ENCODE measurements around the gene RANBP9.
A peak's percentile ranks its signal among the peaks of the same experiment; 100 is the strongest.

RANBP9 gene

GRCh38 chr6:13648850-13649249, 62.8 kb downstream of the RANBP9 start:
- no peak for DNase-seq

- DNase-seq = no peak
Observed at GRCh38 chr6:13643125-13643524, 68.5 kb downstream of the RANBP9 start.

- DNase-seq = no peak
Observed at GRCh38 chr6:13641315-13641714, 70.3 kb downstream of the RANBP9 start.

GRCh38 chr6:13638626-13639025, 73.0 kb downstream of the RANBP9 start:
- DNase-seq = no peak

GRCh38 chr6:13638014-13638413, 73.6 kb downstream of the RANBP9 start:
- no peak for DNase-seq

GRCh38 chr6:13635948-13636658, 75.5 kb downstream of the RANBP9 start:
- no peak for DNase-seq

GRCh38 chr6:13633343-13633742, 78.3 kb downstream of the RANBP9 start:
- DNase-seq = no peak

GRCh38 chr6:13630499-13630898, 81.1 kb downstream of the RANBP9 start:
- no peak for DNase-seq

GRCh38 chr6:13629459-13630116, 82.0 kb downstream of the RANBP9 start:
- no peak for DNase-seq

- peak; percentile 11 for DNase-seq
Observed at GRCh38 chr6:13624871-13625288, 86.8 kb downstream of the RANBP9 start.

GRCh38 chr6:13617066-13617465, 94.6 kb downstream of the RANBP9 start:
- no peak for DNase-seq

GRCh38 chr6:13615792-13616120, 95.9 kb downstream of the RANBP9 start:
- peak; percentile 0 for DNase-seq

- peak; percentile 96 for DNase-seq
Observed at GRCh38 chr6:13614926-13615791, 96.5 kb downstream of the RANBP9 start, which contains the start of gene NOL7. NOL7 (plus strand) TSS chr6:13615335; CDS start chr6:13615359, 24 bp downstream.

- DNase-seq = peak; percentile 43
Observed at GRCh38 chr6:13614126-13614925, 97.3 kb downstream of the RANBP9 start.

- no peak for DNase-seq
Observed at GRCh38 chr6:13613029-13613594, 98.5 kb downstream of the RANBP9 start.

GRCh38 chr6:13611715-13612114, 99.9 kb downstream of the RANBP9 start:
- no peak for DNase-seq

GRCh38 chr6:13605634-13606033, 106.0 kb downstream of the RANBP9 start:
- DNase-seq = no peak

GRCh38 chr6:13604546-13605416, 106.9 kb downstream of the RANBP9 start:
- DNase-seq = no peak

GRCh38 chr6:13604135-13604534, 107.5 kb downstream of the RANBP9 start:
- DNase-seq = no peak

GRCh38 chr6:13600036-13600435, 111.6 kb downstream of the RANBP9 start:
- DNase-seq = no peak

GRCh38 chr6:13597073-13597472, 114.6 kb downstream of the RANBP9 start:
- no peak for DNase-seq

All from NCI-H2171 (cell line).